Subcutaneous abdominal adipose tissue (tissue), 5 donors: ENCODE results near the gene KCNN4.

Experiments
- H3K27ac ChIP-seq: one replicate; pipeline ENCODE4 v1.7.0; 2013; ENCODE audit warnings: low read depth, mild to moderate bottlenecking, inconsistent platforms, low read length, moderate library complexity
- H3K27me3 ChIP-seq, 5 donors: one replicate each; pipeline ENCODE4 v1.7.0; 2013; ENCODE audit warnings: low read length in 5 of 5, inconsistent platforms in 1 of 5; ENCODE audit not compliant: control insufficient read depth in 5 of 5, insufficient read depth in 4 of 5
- H3K36me3 ChIP-seq, 5 donors: one replicate each; pipeline ENCODE4 v1.7.0; 2013; ENCODE audit warnings: low read length in 5 of 5; ENCODE audit not compliant: control insufficient read depth in 5 of 5, insufficient read depth in 5 of 5
- H3K4me1 ChIP-seq, 5 donors: one replicate each; pipeline ENCODE4 v1.7.0; 2013; ENCODE audit warnings: low read length in 5 of 5, mild to moderate bottlenecking in 3 of 5, moderate library complexity in 1 of 5; ENCODE audit not compliant: control insufficient read depth in 5 of 5, insufficient read depth in 5 of 5
- H3K4me3 ChIP-seq, 5 donors: one replicate each; pipeline ENCODE4 v1.7.0; 2013; ENCODE audit warnings: low read length in 5 of 5, low read depth in 1 of 5
- H3K9ac ChIP-seq, 5 donors: one replicate each; pipeline ENCODE4 v1.7.0; 2013; ENCODE audit warnings: low read length in 5 of 5, mild to moderate bottlenecking in 4 of 5, moderate library complexity in 3 of 5
- H3K9me3 ChIP-seq, 5 donors: one replicate each; pipeline ENCODE4 v1.7.0; 2013; ENCODE audit warnings: low read length in 5 of 5; ENCODE audit not compliant: control insufficient read depth in 5 of 5
- donor health status: healthy.
- donor health status: healthy.
- donor health status: healthy.
- donor health status: healthy.
- donor health status: healthy.

Gene KCNN4

GRCh38 chr19:43754503-43755255, 26.1 kb downstream of the KCNN4 start, which contains the start of gene SMG9:
SMG9 (minus strand) TSS chr19:43754962; CDS start chr19:43750741, 4,221 bp downstream.
- Histone ChIP-seq H3K27me3 (no peaks in the 10 kb centered on the region), H3K27ac (peak within 1 kb of the TSS; percentile 96), H3K36me3 (peaks cover 3 to 15% (median 10%) of the 10 kb centered on the region in 5 donors), H3K4me3 (peak within 1 kb of the TSS; percentile 79 to 92 (median 81)), H3K9me3 (no peaks in the 10 kb centered on the region), H3K9ac (peak within 1 kb of the TSS; percentile 81 to 90 (median 86)), H3K4me1 (peaks cover 4 to 38% (median 28%) of the 10 kb centered on the region in 5 donors)

DNA sequence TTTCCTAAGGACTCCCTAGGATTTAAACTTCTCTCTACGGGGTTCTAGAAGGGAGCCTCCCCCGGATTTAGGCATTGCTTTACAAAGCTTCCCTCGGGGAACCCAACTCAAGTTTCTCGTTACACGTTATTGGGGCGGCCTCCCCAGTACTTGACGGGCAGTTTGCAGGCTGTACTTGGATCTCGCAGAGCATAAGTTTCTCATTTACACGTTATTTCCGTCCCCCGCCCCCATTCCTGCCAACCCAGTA, 26.6 kb downstream of the KCNN4 start:
- Histone ChIP-seq H3K4me1 (peaks cover 4 to 38% (median 28%) of the 10 kb centered on the region in 5 donors), H3K4me3 (peak overlapping the region; percentile 79 to 89 (median 81)), H3K27me3 (no peaks in the 10 kb centered on the region), H3K9ac (peak overlapping the region; percentile 68 to 90 (median 86)), H3K9me3 (no peaks in the 10 kb centered on the region), H3K27ac (peak overlapping the region; percentile 96), H3K36me3 (peaks cover 5 to 20% (median 15%) of the 10 kb centered on the region in 5 donors)

- H3K27ac ChIP-seq = no peak overlapping the region
- H3K4me1 ChIP-seq = peaks cover 4 to 38% (median 26%) of the 10 kb centered on the region in 5 donors
- no peaks in the 10 kb centered on the region for H3K9me3 ChIP-seq
Measured at GRCh38 chr19:43752287-43752875, 28.4 kb downstream of the KCNN4 start.

GRCh38 chr19:43751466-43752220, 29.1 kb downstream of the KCNN4 start:
- Histone ChIP-seq H3K27me3 (no peaks in the 10 kb centered on the region), H3K9ac (no peak overlapping the region), H3K36me3 (peaks cover 5 to 45% (median 40%) of the 10 kb centered on the region in 5 donors), H3K4me3 (no peak overlapping the region), H3K9me3 (no peaks in the 10 kb centered on the region), H3K27ac (no peak overlapping the region), H3K4me1 (peaks cover 4 to 38% (median 25%) of the 10 kb centered on the region in 5 donors)

More at GRCh38 chr19:43752287-43752875, 28.4 kb downstream of the KCNN4 start:
- Histone ChIP-seq H3K36me3 (peaks cover 5 to 38% (median 33%) of the 10 kb centered on the region in 5 donors), H3K27me3 (no peaks in the 10 kb centered on the region), H3K4me3 (no peak overlapping the region), H3K9ac (no peak overlapping the region)

- Histone ChIP-seq H3K9ac (no peak overlapping the region), H3K9me3 (no peaks in the 10 kb centered on the region), H3K36me3 (peaks cover 8 to 58% (median 51%) of the 10 kb centered on the region in 5 donors), H3K4me1 (peaks cover 0 to 21% (median 14%) of the 10 kb centered on the region in 5 donors), H3K4me3 (no peak overlapping the region), H3K27me3 (no peaks in the 10 kb centered on the region), H3K27ac (no peak overlapping the region)
Measured at GRCh38 chr19:43749898-43750297, 30.9 kb downstream of the KCNN4 start.

DNA sequence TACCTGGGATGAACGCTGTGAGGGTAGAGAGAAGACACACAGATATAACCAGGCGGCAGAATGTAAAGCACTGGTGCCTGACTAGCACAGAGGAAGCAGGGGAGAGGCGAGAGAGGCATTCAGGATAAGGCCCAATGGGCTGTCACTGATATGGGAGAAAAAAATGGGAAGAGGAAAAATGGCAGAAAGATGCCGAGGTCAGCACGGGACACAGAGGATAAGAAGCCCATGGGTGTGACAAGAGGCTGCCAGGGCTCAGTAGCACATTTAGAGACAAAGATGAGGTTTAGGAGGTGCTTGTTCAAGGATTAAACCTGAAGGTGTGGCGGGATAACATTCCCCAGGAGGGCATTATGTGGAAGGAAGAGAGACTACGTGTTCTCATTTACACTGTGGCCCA, 31.6 kb downstream of the KCNN4 start:
- H3K9ac ChIP-seq = no peak overlapping the region
- H3K9me3 ChIP-seq = no peaks in the 10 kb centered on the region
- H3K27ac ChIP-seq = no peak overlapping the region
- peaks cover 0 to 21% (median 14%) of the 10 kb centered on the region in 5 donors for H3K4me1 ChIP-seq
- no peaks in the 10 kb centered on the region for H3K27me3 ChIP-seq
- no peak overlapping the region for H3K4me3 ChIP-seq
- H3K36me3 ChIP-seq = peaks cover 8 to 64% (median 57%) of the 10 kb centered on the region in 5 donors

DNA sequence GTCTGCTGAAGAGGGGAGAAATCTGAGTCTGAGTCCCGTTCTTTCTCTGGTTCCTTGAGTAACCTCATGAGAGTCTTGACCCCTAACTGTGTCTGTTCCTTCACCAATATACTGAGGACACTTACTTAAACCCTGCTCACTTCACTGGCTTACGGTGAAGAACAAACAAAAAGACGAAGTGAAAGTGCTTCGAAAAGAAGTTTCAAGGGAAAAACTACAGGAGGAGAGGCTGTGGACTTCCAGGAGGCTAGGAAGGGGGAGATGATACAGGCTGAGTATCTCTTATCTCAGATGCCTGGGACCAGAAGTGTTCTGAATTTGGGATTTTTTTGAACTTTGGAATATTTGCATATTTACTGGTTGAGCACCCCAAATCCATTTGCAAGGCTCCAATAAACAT, 32.1 kb downstream of the KCNN4 start:
- H3K4me1 ChIP-seq = peaks cover 0 to 21% (median 10%) of the 10 kb centered on the region in 5 donors
- H3K27ac ChIP-seq = no peak overlapping the region
- H3K9me3 ChIP-seq = no peaks in the 10 kb centered on the region
- no peak overlapping the region for H3K4me3 ChIP-seq
- H3K27me3 ChIP-seq = no peaks in the 10 kb centered on the region
- peaks cover 8 to 69% (median 58%) of the 10 kb centered on the region in 5 donors for H3K36me3 ChIP-seq
- H3K9ac ChIP-seq = no peak overlapping the region

- peaks cover 8 to 72% (median 63%) of the 10 kb centered on the region in 5 donors for H3K36me3 ChIP-seq
- H3K9me3 ChIP-seq = no peaks in the 10 kb centered on the region
- no peak overlapping the region for H3K9ac ChIP-seq
- H3K27me3 ChIP-seq = no peaks in the 10 kb centered on the region
- H3K4me3 ChIP-seq = no peak overlapping the region
- peaks cover under 1 to 21% (median 7%) of the 10 kb centered on the region in 5 donors for H3K4me1 ChIP-seq
- no peak overlapping the region for H3K27ac ChIP-seq
Measured at GRCh38 chr19:43748205-43748594, 32.6 kb downstream of the KCNN4 start.

- peaks cover 3 to 20% (median 7%) of the 10 kb centered on the region in 5 donors for H3K4me1 ChIP-seq
- H3K9me3 ChIP-seq = no peaks in the 10 kb centered on the region
- no peak overlapping the region for H3K4me3 ChIP-seq
- H3K36me3 ChIP-seq = peaks cover 8 to 73% (median 63%) of the 10 kb centered on the region in 5 donors
- H3K27me3 ChIP-seq = no peaks in the 10 kb centered on the region
- no peak overlapping the region for H3K27ac ChIP-seq
- no peak overlapping the region for H3K9ac ChIP-seq
Measured at GRCh38 chr19:43747557-43748204, 33.1 kb downstream of the KCNN4 start.
